ENCODE measurements around the gene TEKT2.

Gene TEKT2, protein sequence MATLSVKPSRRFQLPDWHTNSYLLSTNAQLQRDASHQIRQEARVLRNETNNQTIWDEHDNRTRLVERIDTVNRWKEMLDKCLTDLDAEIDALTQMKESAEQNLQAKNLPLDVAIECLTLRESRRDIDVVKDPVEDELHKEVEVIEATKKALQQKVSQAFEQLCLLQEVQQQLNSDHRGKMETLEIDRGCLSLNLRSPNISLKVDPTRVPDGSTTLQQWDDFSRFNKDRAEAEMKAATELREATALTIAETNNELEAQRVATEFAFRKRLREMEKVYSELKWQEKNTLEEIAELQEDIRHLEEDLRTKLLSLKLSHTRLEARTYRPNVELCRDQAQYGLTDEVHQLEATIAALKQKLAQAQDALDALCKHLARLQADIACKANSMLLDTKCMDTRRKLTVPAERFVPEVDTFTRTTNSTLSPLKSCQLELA

DNA sequence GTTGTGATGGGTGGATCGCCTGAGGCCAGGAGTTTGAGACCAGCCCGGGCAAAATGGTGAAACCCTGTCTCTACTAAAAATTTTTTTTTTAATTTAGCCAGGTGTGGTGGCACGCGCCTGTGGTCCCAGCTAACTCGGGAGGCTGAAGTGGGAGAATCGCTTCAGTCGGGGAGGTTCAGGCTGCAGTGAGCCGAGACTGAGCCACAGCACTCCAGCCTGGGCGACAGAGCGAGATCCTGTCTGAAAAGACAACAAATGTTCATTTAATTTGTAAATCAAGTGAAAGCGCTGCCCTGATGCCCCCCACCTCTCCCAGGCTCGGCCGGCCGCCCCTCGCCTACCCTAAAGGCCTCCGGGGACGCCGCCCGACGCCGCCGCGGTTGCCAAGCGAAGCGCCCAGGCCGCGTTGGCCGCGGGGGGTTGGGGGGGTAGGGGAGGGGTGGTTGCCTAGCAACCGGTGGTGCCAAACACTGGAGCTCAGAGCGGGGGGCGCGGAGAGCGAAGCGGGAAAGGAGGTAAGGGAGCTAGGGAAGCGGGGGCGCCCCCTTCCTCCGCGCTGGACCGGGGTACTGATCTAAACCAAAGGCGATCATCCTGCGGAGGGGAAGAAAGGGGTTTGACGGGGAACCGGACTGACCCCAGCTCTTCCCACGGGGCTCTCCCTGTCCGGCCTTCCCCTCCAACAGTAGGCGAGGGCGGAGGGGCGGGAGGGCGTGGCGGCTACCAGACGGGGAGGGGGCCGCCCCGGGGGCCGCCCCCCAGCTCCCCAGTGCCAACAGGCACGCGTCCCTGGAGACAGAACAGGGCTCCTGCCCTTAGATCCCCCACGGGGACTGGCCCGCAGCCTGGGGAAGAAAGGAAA, at the start of gene TEKT2:
Gene TEKT2, plus strand, starts transcription at position 460 of the 862 bp plus-strand sequence. CDS start 828 bp downstream, outside the sequence.
- no peak for DNase-seq (ENCODE audit: low read depth)

DNA sequence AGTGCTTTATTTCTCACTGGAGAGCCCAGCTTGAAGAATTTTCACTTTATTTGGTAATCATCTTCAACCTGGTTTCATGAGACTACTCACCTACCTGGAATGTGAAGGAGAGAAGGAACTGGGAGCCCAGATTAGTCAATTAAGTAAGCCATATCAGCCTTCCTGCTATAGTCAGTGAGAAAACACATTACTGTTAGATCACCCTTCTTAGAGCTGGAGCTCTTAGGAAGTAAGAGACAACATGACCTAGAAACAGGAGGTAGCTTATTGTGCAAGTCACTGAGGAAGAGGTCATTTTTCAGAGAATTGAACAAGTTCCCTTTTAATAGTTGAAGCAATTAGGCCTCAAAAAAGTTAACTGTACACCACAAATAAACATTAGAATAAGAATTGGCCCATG, 49.2 kb upstream of the TEKT2 start:
- DNase-seq (ENCODE audit: low read depth) = no peak

GRCh38 chr1:36035154-36035553, 48.7 kb upstream of the TEKT2 start:
- no peak for DNase-seq (ENCODE audit: low read depth)

DNA sequence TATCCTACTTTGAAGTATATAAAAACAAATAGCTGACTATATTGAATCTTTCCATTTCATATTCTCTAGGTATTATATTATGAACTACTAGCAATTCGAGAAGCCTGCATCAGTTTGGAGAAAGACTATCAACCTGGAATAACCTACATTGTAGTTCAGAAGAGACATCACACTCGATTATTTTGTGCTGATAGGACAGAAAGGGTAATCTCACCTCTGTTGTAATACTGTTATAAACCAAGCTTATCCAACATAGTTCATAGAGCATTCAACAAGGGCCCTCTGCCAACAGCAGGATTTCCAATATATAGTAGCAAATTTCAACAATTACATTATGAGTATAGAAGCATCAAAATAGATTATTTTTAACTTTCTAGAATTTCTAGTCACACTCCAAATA, 43.7 kb upstream of the TEKT2 start:
- DNase-seq (ENCODE audit: low read depth) = no peak

- no peak for DNase-seq (ENCODE audit: low read depth)
Observed at GRCh38 chr1:36051821-36052220, 32.1 kb upstream of the TEKT2 start.

DNA sequence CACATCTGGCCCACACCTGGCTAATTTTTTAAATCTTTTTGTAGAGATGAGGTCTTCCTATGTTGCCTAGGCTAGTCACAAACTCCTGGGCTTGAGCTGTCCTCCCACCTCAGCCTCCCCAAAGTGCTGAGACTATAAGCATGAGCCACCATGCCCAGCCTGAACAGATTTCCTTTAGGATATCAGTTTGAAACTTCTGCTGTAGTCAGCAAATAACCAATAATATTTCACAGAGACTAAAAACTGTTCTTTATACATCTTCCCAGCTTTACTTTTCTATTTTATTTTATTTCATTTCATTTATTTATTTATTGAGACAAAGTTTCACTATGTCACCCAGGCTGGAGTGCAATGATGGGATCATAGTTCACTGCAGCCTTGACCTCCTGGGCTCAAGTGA, 29.9 kb upstream of the TEKT2 start:
- no peak for DNase-seq (ENCODE audit: low read depth)

GRCh38 chr1:36055706-36056105, 28.2 kb upstream of the TEKT2 start:
- no peak for DNase-seq (ENCODE audit: low read depth)

- DNase-seq (ENCODE audit: low read depth) = no peak
Observed at GRCh38 chr1:36062315-36062714, 21.6 kb upstream of the TEKT2 start.

- DNase-seq (ENCODE audit: low read depth) = no peak
Observed at GRCh38 chr1:36067871-36068270, 16.0 kb upstream of the TEKT2 start.

DNA sequence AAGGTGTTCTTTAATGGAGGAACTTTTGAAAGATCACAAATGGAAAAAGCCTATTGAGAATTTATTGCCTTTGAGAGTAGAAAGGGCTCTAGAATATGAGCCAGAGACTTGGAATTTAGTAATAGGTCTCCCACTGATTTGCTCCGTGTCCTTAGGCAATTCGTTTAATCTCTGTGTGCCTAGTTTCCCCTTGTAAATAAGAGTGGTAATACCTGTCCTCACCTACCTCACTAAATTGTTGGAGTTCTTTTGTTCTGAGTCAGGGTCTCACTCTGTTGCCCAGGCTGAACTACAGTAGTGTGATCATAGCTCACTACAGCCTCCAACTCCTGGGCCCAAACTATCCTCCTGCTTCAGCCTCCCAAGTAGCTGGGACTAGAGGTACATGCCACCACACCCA, 15.0 kb upstream of the TEKT2 start:
- no peak for DNase-seq (ENCODE audit: low read depth)

DNA sequence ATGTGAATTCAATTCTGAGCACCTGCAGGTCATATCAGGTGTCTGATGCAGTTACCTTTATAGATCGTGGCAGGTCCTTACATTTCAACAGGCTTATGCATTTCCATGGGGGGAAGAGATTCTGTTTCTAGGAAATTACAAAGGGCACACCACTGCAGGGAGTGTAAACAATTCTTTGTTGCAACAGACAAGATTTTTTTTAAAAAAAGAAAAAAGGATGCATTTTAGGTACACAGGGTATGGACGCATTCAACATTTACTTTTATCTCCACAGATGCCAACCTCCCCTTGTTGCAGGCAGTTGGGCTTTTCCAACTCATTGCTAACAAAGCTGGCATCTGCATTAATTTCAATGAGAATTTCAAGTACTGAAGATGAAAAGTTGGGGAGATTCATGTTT, 13.5 kb upstream of the TEKT2 start:
- DNase-seq (ENCODE audit: low read depth) = no peak

DNA sequence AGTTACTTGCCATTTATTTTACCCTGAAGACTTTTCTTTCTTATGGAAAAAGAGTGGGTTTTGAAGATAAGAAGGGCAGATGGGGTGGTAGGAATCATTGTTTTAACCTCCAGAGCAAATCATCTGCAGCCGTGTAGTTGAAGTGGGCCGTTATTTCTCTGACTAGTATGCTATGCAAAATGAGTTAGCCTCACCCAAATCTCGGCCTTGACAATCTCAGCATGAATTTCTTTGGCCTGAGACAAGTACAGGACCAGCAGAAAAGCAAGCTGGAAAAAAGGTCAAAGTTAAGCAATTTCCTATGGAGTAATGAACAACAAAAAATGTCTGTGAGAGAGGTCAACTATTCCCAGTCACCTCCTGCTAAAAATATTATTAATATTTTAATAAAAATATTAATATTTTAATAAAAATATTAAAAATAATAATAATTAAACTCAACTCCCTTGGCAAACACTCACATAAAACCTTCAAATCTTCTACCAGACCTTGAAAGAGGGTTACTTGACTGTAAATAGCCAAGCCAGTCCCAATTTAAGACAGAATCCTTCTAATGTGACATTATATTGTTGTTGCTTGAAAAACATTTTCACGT, 6.8 kb upstream of the TEKT2 start:
- no peak for DNase-seq (ENCODE audit: low read depth)

GRCh38 chr1:36080236-36080635, 3.7 kb upstream of the TEKT2 start:
- DNase-seq (ENCODE audit: low read depth) = no peak

GRCh38 chr1:36080801-36081200, 3.1 kb upstream of the TEKT2 start:
- DNase-seq (ENCODE audit: low read depth) = no peak

DNA sequence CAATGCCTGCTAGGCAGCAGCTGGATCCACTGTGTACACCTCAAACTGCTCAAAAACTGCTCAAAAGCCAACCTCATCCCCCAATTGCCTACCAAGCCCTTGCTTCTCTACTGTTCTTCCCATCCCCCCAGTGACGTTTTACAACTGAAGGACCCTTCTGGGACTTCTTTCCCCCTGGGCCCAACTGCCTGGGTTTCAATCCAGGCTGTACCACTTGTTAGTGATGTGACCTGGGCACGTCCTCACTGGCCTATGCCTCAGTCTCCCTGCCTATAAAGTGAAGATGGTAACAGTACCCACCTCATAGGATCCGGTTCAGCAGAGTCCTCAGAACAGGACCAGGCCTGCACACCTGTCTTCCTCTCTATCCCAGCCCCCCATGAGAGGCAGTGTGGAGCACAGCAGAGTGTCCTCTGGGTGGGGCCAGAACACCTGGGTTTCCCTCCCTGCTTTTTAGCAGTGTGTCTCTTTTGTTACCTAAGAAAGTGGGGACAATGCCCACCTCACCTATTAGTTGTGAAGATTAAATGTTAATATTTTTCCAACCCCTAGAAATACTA, 1.9 kb upstream of the TEKT2 start:
- no peak for DNase-seq (ENCODE audit: low read depth)

DNA sequence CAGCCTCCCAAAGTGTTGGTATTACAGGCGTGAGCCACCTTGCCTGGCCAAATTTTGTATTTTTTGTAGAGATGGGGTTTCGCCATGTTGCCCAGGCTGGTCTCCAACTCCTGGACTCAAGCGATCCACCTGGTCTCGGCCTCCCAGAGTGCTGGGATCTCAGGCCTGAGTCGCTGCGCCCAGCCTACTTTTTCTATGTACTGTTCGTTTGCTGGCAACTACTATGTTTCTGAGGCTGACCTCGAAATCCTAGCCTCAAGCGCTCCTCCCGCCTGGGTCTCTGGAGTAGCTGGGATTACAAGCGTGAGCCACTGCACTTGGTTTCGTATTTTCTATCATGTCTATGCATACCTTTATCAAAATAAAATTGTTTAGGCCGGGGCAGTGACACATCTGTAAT, 675 bp upstream of the TEKT2 start:
- DNase-seq (ENCODE audit: low read depth) = no peak

GRCh38 chr1:36084497-36085115, 712 bp downstream of the TEKT2 start:
- no peak for DNase-seq (ENCODE audit: low read depth)

DNA sequence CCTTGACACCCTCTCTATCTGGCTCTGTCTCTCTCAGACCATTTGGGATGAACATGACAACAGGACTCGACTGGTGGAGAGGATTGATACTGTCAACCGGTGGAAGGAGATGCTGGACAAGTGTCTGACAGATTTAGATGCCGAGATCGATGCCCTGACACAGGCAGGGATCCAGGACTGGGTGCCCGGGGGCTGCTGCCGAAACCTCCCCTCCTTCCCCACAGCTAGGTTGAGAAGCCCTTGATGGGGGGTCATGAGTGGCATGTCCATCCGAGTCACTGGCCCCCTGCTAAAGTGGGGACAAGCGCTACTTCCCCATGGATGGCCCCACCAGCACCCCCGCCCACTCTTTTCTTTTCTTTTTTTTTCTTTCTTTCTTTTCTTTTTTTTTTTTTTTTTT, 1.2 kb downstream of the TEKT2 start:
- no peak for DNase-seq (ENCODE audit: low read depth)

DNA sequence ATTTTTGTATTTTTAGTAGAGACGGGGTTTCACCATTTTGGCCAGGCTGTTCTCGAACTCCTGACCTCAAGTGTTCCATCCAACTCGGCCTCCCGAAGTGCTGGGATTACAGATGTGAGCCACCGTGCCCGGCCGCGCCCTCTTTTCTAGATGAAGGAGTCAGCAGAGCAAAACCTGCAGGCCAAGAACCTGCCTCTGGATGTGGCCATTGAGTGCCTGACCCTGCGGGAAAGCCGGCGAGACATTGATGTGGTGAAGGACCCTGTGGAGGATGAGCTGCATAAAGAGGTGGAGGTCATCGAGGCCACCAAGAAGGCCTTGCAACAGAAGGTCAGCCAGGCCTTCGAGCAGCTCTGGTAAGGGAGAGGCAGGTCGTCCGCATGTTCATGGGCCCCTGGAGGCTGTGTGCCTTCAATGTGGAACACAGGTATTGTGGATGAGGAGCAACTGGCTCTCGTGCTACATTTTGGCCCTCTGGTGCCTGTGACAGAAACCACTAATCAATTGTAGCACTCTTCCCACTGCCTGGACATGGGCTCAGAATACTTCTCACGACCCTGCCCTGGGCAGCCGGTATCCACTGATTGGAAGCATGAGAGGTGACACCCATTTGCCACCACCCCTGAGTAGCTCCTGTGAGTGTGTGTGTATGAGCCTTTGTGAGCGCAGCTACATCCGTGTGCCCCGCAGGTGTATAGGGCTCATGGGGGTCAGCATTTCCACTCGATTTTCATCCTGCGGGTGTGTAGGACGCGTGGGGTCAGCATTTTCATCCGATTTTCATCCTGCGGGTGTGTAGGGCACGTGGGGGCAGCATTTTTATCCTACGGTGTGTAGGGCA, 2.0 kb downstream of the TEKT2 start:
- DNase-seq (ENCODE audit: low read depth) = no peak

DNA sequence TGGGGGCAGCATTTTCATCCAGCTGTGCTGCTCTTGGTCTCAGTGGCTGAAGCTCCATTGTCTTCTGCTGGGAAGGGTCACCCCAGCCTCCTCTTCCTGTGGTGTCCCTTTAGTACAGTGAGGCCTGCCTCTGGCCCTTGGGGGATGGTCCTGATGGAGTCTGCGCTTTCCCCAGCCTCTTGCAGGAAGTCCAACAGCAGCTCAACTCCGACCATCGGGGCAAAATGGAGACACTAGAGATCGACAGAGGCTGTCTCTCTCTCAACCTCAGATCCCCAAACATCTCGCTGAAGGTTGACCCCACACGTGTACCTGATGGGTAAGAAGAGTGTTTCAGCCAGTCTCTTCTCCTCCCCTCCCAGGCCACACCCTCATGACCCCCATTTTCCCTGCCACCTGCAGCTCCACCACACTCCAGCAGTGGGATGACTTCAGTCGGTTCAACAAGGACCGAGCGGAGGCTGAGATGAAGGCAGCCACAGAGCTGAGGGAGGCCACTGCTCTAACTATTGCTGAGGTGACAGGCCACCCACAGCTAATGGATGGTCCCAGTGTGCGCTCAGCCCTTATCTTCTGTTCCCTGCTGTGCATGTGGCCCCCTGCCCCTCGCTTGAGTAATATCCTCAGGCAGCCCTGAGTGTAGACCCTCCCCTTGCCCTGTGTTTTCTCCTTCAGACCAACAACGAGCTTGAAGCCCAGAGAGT, 2.8 kb downstream of the TEKT2 start:
- DNase-seq (ENCODE audit: low read depth) = no peak
